ENCODE measurements around the gene TRPC4.

GRCh38 chr13:37775871-37776270 is 93.7 kb downstream of the TRPC4 start:
- TF ChIP-seq CTCF (IDR thresholded peaks at IDR 0.05) (no peak), POLR2A (IDR thresholded peaks at IDR 0.05) (no peak)

Data from adrenal gland (tissue), 5 donors.